SK-N-SH treated with all-trans-retinoic acid at 6 μM for 48 hours (cell line): ENCODE results near the gene SPC25.

Experiments used
- ATAC-seq: fragments of 200-7000 bp; cut with Tn5 transposase; 3 replicates; pipeline ENCODE4 v1.9.1; 2020; ENCODE audit warnings: mild to moderate bottlenecking, moderate library complexity
- ARNTL ChIP-seq: fragments of 450-650 bp; formaldehyde crosslinking; IDR thresholded peaks from 2 replicates; pipeline ENCODE4 v1.5.0; 2020; ENCODE audit warnings: low read depth, mild to moderate bottlenecking, moderate library complexity, borderline replicate concordance
- BACH2 ChIP-seq: fragments of 250-450 bp; sonication (Bioruptor Pico); IDR thresholded peaks from 2 replicates; pipeline ENCODE4 v1.9.0; 2021; ENCODE audit warnings: mild to moderate bottlenecking, borderline replicate concordance
- CSDC2 ChIP-seq: fragments of 250-450 bp; sonication (Bioruptor Pico); IDR thresholded peaks from 2 replicates; pipeline ENCODE4 v1.5.0; 2020; ENCODE audit warnings: mild to moderate bottlenecking, moderate library complexity
- GLIS3 ChIP-seq: fragments of 250-450 bp; sonication (Bioruptor Pico); IDR thresholded peaks from 2 replicates; pipeline ENCODE4 v1.5.0; 2020; ENCODE audit warnings: mild to moderate bottlenecking, moderate library complexity
- ISL1 ChIP-seq: fragments of 250-450 bp; sonication (Bioruptor Pico); IDR thresholded peaks from 2 replicates; pipeline ENCODE4 v2.1.2; 2022; ENCODE audit warnings: mild to moderate bottlenecking, moderate library complexity
- OSR1 ChIP-seq: fragments of 250-450 bp; sonication (Bioruptor Pico); IDR thresholded peaks from 2 replicates; pipeline ENCODE4 v1.8.0; 2022; ENCODE audit warnings: moderate library complexity, mild to moderate bottlenecking, inconsistent platforms
- PPARA ChIP-seq: fragments of 250-450 bp; sonication (Bioruptor Pico); IDR thresholded peaks from 2 replicates; pipeline ENCODE4 v1.5.0; 2020; ENCODE audit warnings: mild to moderate bottlenecking, borderline replicate concordance
- RARB ChIP-seq: fragments of 250-450 bp; sonication (Bioruptor Pico); IDR thresholded peaks from 2 replicates; pipeline ENCODE4 v1.8.0; 2021; ENCODE audit warnings: mild to moderate bottlenecking, moderate library complexity
- TCF4 ChIP-seq: fragments of 250-450 bp; sonication (Bioruptor Pico); IDR thresholded peaks from 2 replicates; pipeline ENCODE4 v1.8.0; 2021; ENCODE audit warnings: mild to moderate bottlenecking, moderate library complexity, borderline replicate concordance
- TOX ChIP-seq: fragments of 250-450 bp; sonication (Bioruptor Pico); IDR thresholded peaks from 2 replicates; pipeline ENCODE4 v1.8.0; 2021; ENCODE audit warnings: mild to moderate bottlenecking, moderate library complexity, borderline replicate concordance
- ZC3H10 ChIP-seq: fragments of 250-450 bp; sonication (Bioruptor Pico); IDR thresholded peaks from 2 replicates; pipeline ENCODE4 v1.5.1; 2021; ENCODE audit warnings: mild to moderate bottlenecking, moderate library complexity
- ZFP3 ChIP-seq: fragments of 250-450 bp; sonication (Bioruptor Pico); IDR thresholded peaks from 2 replicates; pipeline ENCODE4 v1.5.0; 2020; ENCODE audit warnings: mild to moderate bottlenecking, moderate library complexity
- ZFP30 ChIP-seq: fragments of 450-650 bp; formaldehyde crosslinking; IDR thresholded peaks from 2 replicates; pipeline ENCODE4 v1.5.0; 2022; ENCODE audit warnings: mild to moderate bottlenecking, moderate library complexity
- ZNF565 ChIP-seq: fragments of 450-650 bp; formaldehyde crosslinking; conservative IDR thresholded peaks from 2 replicates; pipeline ENCODE4 v1.5.0; 2020; ENCODE audit warnings: low read depth, mild to moderate bottlenecking, moderate library complexity
- ZNF70 ChIP-seq: fragments of 450-650 bp; formaldehyde crosslinking; IDR thresholded peaks from 2 replicates; pipeline ENCODE4 v1.5.0; 2020; ENCODE audit warnings: mild to moderate bottlenecking, moderate library complexity
- ZNF8 ChIP-seq: fragments of 450-650 bp; formaldehyde crosslinking; IDR thresholded peaks from 2 replicates; pipeline ENCODE4 v1.5.0; 2020; ENCODE audit warnings: mild to moderate bottlenecking, moderate library complexity
- TF ChIP-seq, protein P1 (sequence below): fragments of 250-450 bp; sonication (Bioruptor Pico); IDR thresholded peaks from 2 replicates; pipeline ENCODE4 v1.8.0; 2021; ENCODE audit warnings: low read depth, mild to moderate bottlenecking, moderate library complexity, borderline replicate concordance
- TF ChIP-seq, protein P2 (sequence below): fragments of 250-450 bp; sonication (Bioruptor Pico); IDR thresholded peaks from 2 replicates; pipeline ENCODE4 v1.5.1; 2021; ENCODE audit warnings: mild to moderate bottlenecking, moderate library complexity
- TF ChIP-seq, protein P3 (sequence below): fragments of 250-450 bp; sonication (Bioruptor Pico); IDR thresholded peaks from 2 replicates; pipeline ENCODE4 v1.5.1; 2020; ENCODE audit warnings: low read depth, mild to moderate bottlenecking, moderate library complexity
- TF ChIP-seq, protein P4 (sequence below): fragments of 250-450 bp; sonication (Bioruptor Pico); IDR thresholded peaks from 2 replicates; pipeline ENCODE4 v1.5.0; 2020; ENCODE audit warnings: mild to moderate bottlenecking, moderate library complexity

SPC25 gene

DNA sequence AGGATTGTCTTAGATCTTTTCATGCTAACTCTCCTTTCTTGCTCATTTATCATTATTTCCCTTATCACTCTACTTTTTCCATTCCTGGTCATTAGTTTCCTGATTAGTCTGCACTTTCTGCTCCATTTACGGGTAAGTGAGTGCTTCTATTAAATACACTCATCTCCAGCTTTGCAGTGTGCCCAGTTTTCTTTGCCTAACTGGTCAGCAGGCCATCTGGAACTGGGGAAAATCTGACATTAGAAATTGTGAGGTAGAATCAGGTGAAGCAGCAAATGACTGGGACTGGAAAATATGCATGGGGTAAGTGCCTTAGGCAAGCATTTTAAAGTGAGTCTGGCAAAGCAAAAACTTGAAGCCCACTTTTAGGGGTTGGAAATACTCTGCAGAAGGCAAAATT is 40.0 kb upstream of the SPC25 start (continued):
- TF ChIP-seq GLIS3 (no peak), ZC3H10 (CRISPR knock-in tag) (no peak), ZNF70 (CRISPR knock-in tag) (no peak)

DNA sequence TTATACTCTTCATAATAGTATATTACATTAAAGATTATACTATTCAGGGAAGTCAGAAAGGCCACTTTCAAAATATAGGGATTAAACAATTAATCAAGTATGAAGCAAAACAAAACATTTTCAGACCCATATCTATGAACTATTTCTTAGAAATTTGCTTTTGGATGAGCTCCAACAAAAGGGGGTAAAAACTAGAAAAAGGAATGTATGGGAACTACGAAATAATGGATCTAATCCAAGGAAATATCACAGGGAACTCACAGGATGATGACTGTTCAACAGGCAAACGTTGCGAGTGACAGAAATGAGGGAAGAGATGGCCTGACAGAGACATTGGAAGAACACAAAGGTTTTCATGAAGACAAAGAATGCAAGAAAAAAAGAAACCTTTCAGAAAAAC is 38.8 kb upstream of the SPC25 start:
- ATAC-seq, result no peak
- no peak for TF ChIP-seq CSDC2
- TF ChIP-seq TCF4 (CRISPR knock-in tag), result no peak
- TF ChIP-seq ARNTL (CRISPR knock-in tag), result no peak
- peak; percentile 38; the same call in 1 of the 2 replicates for TF ChIP-seq ISL1 (CRISPR knock-in tag)

DNA sequence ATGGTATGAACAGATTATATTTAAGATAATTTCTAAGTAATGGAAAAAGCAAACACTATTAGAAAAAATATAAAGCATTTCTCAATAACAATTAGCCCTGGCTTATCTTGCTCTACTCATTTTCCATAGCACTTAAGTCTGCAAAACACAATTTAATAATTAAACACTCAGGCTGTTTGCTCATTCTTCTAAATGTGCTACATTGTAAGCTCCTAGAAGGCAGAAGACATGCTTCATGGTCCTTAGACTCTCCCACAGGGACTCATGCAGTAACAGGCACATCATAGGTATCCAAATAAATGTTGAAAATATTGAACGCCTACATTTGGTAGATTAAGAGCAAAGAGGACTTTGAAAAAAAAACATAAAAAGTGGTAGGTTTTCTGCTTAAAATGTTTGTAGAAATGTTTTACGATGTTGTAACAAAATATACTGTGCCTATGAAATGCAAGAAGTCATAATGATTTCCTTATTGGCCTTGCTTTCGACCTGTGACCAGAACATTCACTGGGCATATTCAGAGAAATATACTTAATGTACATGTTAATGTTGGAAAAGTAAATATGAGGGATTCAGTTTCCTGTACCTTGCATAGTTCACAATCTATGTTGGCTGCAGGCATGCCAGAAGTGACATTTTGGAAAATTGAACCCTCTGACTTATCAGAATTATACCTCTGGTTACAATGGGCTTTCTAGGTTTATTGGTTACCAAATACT is 38.0 kb upstream of the SPC25 start:
- no peak for ATAC-seq
- TF ChIP-seq ZNF8 (CRISPR knock-in tag), result no peak

DNA sequence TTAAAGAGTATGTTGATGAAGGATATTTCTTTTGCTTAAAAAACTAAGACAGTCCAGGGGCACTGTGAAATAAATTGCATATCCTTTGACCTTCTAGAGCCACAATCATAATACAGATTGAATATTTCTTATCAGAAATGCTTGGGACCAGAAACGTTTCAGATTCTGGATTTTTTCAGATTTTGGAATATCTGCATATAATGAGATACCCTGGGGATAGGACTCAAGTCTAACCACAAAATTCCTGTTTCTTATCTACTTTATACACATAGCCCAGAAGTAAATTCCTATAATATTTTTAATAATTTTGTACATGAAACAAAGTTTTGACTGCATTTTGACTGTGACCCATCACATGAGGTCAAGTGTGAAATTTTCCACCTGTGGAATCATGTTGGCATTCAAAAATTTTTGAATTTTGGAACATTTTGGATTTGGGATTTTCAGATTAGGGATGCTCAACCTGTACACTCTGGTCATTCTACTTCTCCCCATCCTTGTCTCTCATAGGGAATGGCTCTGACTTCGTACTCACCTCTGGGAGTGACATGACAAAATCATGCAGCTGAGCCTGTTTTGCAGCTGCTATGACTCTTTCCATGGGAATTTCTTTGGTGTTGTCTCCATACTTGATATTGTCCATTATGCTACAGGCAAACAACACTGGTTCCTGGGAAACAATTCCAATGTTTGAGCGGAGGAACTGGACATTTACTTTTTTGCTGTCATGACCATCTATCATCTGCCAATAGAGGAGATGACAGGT is 36.6 kb upstream of the SPC25 start:
- TF ChIP-seq ARNTL (CRISPR knock-in tag) (no peak), CSDC2 (no peak), ZNF70 (CRISPR knock-in tag) (no peak)
- no peak for ATAC-seq

DNA sequence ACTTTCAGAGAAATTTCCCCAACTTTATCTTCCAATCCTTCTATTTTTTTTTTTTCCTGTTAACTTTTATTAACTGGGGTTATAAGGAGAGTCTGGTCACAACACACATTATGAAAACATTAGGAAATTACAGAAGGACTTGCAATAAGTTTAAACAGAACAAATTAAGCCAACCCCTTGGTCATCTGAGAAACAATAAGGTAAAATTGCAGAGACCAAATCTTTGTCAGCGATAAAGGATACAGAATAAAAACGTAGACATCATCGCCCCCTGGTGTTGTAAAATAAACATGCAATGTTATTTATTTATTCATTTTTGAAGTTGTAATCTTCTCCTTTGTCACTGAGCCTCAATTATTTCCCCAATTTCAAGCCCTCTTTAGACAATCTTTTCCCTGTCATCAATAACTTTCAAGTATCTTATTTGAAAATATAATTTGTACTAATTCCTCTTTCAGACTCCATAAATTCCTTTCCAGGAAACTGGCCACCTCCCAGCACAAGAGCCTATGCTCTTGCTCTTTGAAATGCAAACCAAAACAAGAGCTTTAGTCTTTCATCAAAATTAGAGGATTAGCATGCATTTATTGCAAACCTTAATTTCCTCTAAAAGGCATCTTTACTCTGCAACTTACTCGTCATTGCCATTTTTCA is 30.4 kb upstream of the SPC25 start:
- ATAC-seq, result peak; percentile 63
- no peak for TF ChIP-seq ZFP30
- no peak for TF ChIP-seq TOX
- TF ChIP-seq, protein P1, sequence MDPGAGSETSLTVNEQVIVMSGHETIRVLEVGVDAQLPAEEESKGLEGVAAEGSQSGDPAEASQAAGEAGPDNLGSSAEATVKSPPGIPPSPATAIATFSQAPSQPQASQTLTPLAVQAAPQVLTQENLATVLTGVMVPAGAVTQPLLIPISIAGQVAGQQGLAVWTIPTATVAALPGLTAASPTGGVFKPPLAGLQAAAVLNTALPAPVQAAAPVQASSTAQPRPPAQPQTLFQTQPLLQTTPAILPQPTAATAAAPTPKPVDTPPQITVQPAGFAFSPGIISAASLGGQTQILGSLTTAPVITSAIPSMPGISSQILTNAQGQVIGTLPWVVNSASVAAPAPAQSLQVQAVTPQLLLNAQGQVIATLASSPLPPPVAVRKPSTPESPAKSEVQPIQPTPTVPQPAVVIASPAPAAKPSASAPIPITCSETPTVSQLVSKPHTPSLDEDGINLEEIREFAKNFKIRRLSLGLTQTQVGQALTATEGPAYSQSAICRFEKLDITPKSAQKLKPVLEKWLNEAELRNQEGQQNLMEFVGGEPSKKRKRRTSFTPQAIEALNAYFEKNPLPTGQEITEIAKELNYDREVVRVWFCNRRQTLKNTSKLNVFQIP, result no peak
- TF ChIP-seq, protein P2, sequence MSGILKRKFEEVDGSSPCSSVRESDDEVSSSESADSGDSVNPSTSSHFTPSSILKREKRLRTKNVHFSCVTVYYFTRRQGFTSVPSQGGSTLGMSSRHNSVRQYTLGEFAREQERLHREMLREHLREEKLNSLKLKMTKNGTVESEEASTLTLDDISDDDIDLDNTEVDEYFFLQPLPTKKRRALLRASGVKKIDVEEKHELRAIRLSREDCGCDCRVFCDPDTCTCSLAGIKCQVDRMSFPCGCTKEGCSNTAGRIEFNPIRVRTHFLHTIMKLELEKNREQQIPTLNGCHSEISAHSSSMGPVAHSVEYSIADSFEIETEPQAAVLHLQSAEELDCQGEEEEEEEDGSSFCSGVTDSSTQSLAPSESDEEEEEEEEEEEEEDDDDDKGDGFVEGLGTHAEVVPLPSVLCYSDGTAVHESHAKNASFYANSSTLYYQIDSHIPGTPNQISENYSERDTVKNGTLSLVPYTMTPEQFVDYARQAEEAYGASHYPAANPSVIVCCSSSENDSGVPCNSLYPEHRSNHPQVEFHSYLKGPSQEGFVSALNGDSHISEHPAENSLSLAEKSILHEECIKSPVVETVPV, result no peak
- no peak for TF ChIP-seq OSR1 (CRISPR knock-in tag)
- no peak for TF ChIP-seq GLIS3
- no peak for TF ChIP-seq ZC3H10 (CRISPR knock-in tag)
- no peak for TF ChIP-seq ZNF565 (CRISPR knock-in tag)
- TF ChIP-seq PPARA, result no peak
- TF ChIP-seq RARB (CRISPR knock-in tag), result no peak
- no peak for TF ChIP-seq ARNTL (CRISPR knock-in tag)
- TF ChIP-seq, protein P3, sequence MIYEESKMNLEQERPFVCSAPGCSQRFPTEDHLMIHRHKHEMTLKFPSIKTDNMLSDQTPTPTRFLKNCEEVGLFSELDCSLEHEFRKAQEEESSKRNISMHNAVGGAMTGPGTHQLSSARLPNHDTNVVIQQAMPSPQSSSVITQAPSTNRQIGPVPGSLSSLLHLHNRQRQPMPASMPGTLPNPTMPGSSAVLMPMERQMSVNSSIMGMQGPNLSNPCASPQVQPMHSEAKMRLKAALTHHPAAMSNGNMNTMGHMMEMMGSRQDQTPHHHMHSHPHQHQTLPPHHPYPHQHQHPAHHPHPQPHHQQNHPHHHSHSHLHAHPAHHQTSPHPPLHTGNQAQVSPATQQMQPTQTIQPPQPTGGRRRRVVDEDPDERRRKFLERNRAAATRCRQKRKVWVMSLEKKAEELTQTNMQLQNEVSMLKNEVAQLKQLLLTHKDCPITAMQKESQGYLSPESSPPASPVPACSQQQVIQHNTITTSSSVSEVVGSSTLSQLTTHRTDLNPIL, result no peak
- TF ChIP-seq, protein P4, sequence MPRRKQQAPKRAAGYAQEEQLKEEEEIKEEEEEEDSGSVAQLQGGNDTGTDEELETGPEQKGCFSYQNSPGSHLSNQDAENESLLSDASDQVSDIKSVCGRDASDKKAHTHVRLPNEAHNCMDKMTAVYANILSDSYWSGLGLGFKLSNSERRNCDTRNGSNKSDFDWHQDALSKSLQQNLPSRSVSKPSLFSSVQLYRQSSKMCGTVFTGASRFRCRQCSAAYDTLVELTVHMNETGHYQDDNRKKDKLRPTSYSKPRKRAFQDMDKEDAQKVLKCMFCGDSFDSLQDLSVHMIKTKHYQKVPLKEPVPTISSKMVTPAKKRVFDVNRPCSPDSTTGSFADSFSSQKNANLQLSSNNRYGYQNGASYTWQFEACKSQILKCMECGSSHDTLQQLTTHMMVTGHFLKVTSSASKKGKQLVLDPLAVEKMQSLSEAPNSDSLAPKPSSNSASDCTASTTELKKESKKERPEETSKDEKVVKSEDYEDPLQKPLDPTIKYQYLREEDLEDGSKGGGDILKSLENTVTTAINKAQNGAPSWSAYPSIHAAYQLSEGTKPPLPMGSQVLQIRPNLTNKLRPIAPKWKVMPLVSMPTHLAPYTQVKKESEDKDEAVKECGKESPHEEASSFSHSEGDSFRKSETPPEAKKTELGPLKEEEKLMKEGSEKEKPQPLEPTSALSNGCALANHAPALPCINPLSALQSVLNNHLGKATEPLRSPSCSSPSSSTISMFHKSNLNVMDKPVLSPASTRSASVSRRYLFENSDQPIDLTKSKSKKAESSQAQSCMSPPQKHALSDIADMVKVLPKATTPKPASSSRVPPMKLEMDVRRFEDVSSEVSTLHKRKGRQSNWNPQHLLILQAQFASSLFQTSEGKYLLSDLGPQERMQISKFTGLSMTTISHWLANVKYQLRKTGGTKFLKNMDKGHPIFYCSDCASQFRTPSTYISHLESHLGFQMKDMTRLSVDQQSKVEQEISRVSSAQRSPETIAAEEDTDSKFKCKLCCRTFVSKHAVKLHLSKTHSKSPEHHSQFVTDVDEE (CRISPR knock-in tag), result no peak
- TF ChIP-seq ZFP3, result no peak
- no peak for TF ChIP-seq BACH2 (CRISPR knock-in tag)
- no peak for TF ChIP-seq CSDC2
- TF ChIP-seq ISL1 (CRISPR knock-in tag), result no peak
